ENCODE data around the gene EBLN1. TPM values are rescaled to one million over a fixed set of nuclear protein-coding genes. Genes with fewer than 3 reads are reported as not detected.
"Not testable (repeated sequence)": the region's sequence is repeated elsewhere in the genome, so short reads cannot be mapped to it uniquely, and the experiment has no call there.

Gene EBLN1
- total RNA-seq, 1 donor from 2014 or later, result not detected

- TF ChIP-seq CTCF (IDR thresholded peaks at IDR 0.05; ENCODE audit: unreplicated experiment), result no peak
- H3K9me3 Mint-ChIP-seq, result peaks cover 4% of the 10 kb centered on the region
- peaks cover 6% of the 10 kb centered on the region for H3K27me3 Mint-ChIP-seq (ENCODE audit: low read depth)
- no peak for DNase-seq (ENCODE audit: low spot score in 2 of 2, unreplicated experiment in 2 of 2)
- H3K27ac Mint-ChIP-seq, result peak overlapping the region; percentile 78
- no peaks in the 10 kb centered on the region for H3K36me3 Mint-ChIP-seq
- H3K4me3 Mint-ChIP-seq, result peak overlapping the region; percentile 84
- peaks cover 4% of the 10 kb centered on the region for H3K4me1 Mint-ChIP-seq
These were observed 10.5 kb upstream of the EBLN1 start for GRCh38 chr10:22228167-22228938.

GRCh38 chr10:22226599-22226998 lies 8.8 kb upstream of the EBLN1 start:
- no peak overlapping the region for H3K4me3 Mint-ChIP-seq
- no peak overlapping the region for H3K27ac Mint-ChIP-seq
- no peak for TF ChIP-seq CTCF (IDR thresholded peaks at IDR 0.05; ENCODE audit: unreplicated experiment)
- H3K36me3 Mint-ChIP-seq, result no peaks in the 10 kb centered on the region
- peaks cover 15% of the 10 kb centered on the region for H3K9me3 Mint-ChIP-seq
- no peak for DNase-seq (ENCODE audit: low spot score in 2 of 2, unreplicated experiment in 2 of 2)
- H3K27me3 Mint-ChIP-seq (ENCODE audit: low read depth), result peaks cover 3% of the 10 kb centered on the region
- H3K4me1 Mint-ChIP-seq, result peaks cover 4% of the 10 kb centered on the region

GRCh38 chr10:22222236-22223190 lies 4.7 kb upstream of the EBLN1 start:
- Mint-ChIP-seq H3K9me3 (peaks cover 15% of the 10 kb centered on the region), H3K36me3 (no peaks in the 10 kb centered on the region), H3K27me3 (ENCODE audit: low read depth) (no peaks in the 10 kb centered on the region), H3K4me1 (no peaks in the 10 kb centered on the region), H3K4me3 (no peak overlapping the region), H3K27ac (no peak overlapping the region)
- TF ChIP-seq CTCF (IDR thresholded peaks at IDR 0.05; ENCODE audit: unreplicated experiment), result no peak
- no peak for DNase-seq (ENCODE audit: low spot score in 2 of 2, unreplicated experiment in 2 of 2)

GRCh38 chr10:22219308-22219707 lies 1.5 kb upstream of the EBLN1 start:
- H3K36me3 Mint-ChIP-seq, result no peaks in the 10 kb centered on the region
- H3K9me3 Mint-ChIP-seq, result peaks cover 15% of the 10 kb centered on the region
- no peak for TF ChIP-seq CTCF (IDR thresholded peaks at IDR 0.05; ENCODE audit: unreplicated experiment)
- H3K4me1 Mint-ChIP-seq, result no peaks in the 10 kb centered on the region
- no peak for DNase-seq (ENCODE audit: low spot score in 2 of 2, unreplicated experiment in 2 of 2)
- no peak overlapping the region for H3K27ac Mint-ChIP-seq
- H3K27me3 Mint-ChIP-seq (ENCODE audit: low read depth), result no peaks in the 10 kb centered on the region
- H3K4me3 Mint-ChIP-seq, result no peak overlapping the region

GRCh38 chr10:22218448-22218847 lies 633 bp upstream of the EBLN1 start:
- Mint-ChIP-seq H3K27me3 (ENCODE audit: low read depth) (no peaks in the 10 kb centered on the region), H3K4me1 (no peaks in the 10 kb centered on the region), H3K36me3 (no peaks in the 10 kb centered on the region), H3K4me3 (no peak overlapping the region), H3K9me3 (peaks cover 13% of the 10 kb centered on the region), H3K27ac (no peak overlapping the region)
- no peak for DNase-seq (ENCODE audit: low spot score in 2 of 2, unreplicated experiment in 2 of 2)
- no peak for TF ChIP-seq CTCF (IDR thresholded peaks at IDR 0.05; ENCODE audit: unreplicated experiment)

GRCh38 chr10:22217084-22217483 lies 731 bp downstream of the EBLN1 start:
- not testable (repeated sequence) for H3K27me3 Mint-ChIP-seq (ENCODE audit: low read depth); DNase-seq (ENCODE audit: low spot score in 2 of 2, unreplicated experiment in 2 of 2); H3K4me1 Mint-ChIP-seq; H3K4me3 Mint-ChIP-seq; H3K9me3 Mint-ChIP-seq; H3K36me3 Mint-ChIP-seq; H3K27ac Mint-ChIP-seq
